Subcutaneous abdominal adipose tissue (tissue), 5 donors: Measurements from ENCODE around the gene PTGIS.

Experiments used
- H3K27ac ChIP-seq: one replicate; pipeline ENCODE4 v1.7.0; 2013; ENCODE audit warnings: low read depth, mild to moderate bottlenecking, inconsistent platforms, low read length, moderate library complexity
- H3K27me3 ChIP-seq, 5 donors: one replicate each; pipeline ENCODE4 v1.7.0; 2013; ENCODE audit warnings: low read length in 5 of 5, inconsistent platforms in 1 of 5; ENCODE audit not compliant: control insufficient read depth in 5 of 5, insufficient read depth in 4 of 5
- H3K36me3 ChIP-seq, 5 donors: one replicate each; pipeline ENCODE4 v1.7.0; 2013; ENCODE audit warnings: low read length in 5 of 5; ENCODE audit not compliant: control insufficient read depth in 5 of 5, insufficient read depth in 5 of 5
- H3K4me1 ChIP-seq, 5 donors: one replicate each; pipeline ENCODE4 v1.7.0; 2013; ENCODE audit warnings: low read length in 5 of 5, mild to moderate bottlenecking in 3 of 5, moderate library complexity in 1 of 5; ENCODE audit not compliant: control insufficient read depth in 5 of 5, insufficient read depth in 5 of 5
- H3K4me3 ChIP-seq, 5 donors: one replicate each; pipeline ENCODE4 v1.7.0; 2013; ENCODE audit warnings: low read length in 5 of 5, low read depth in 1 of 5
- H3K9ac ChIP-seq, 5 donors: one replicate each; pipeline ENCODE4 v1.7.0; 2013; ENCODE audit warnings: low read length in 5 of 5, mild to moderate bottlenecking in 4 of 5, moderate library complexity in 3 of 5
- H3K9me3 ChIP-seq, 5 donors: one replicate each; pipeline ENCODE4 v1.7.0; 2013; ENCODE audit warnings: low read length in 5 of 5; ENCODE audit not compliant: control insufficient read depth in 5 of 5
- donor health status: healthy.
- donor health status: healthy.
- donor health status: healthy.
- donor health status: healthy.
- donor health status: healthy.

The PTGIS gene

GRCh38 chr20:49560646-49561045 is 7.3 kb downstream of the PTGIS start:
- Histone ChIP-seq H3K4me3 (no peak overlapping the region), H3K27ac (no peak overlapping the region), H3K36me3 (no peaks in the 10 kb centered on the region), H3K9ac (no peak overlapping the region), H3K27me3 (peaks cover 3 to 26% (median 16%) of the 10 kb centered on the region in 5 donors), H3K9me3 (no peaks in the 10 kb centered on the region), H3K4me1 (peaks cover 2 to 30% (median 10%) of the 10 kb centered on the region in 5 donors)

GRCh38 chr20:49560186-49560585 is 7.8 kb downstream of the PTGIS start:
- no peak overlapping the region for H3K27ac ChIP-seq
- no peaks in the 10 kb centered on the region for H3K36me3 ChIP-seq
- no peaks in the 10 kb centered on the region for H3K9me3 ChIP-seq
- H3K4me1 ChIP-seq = peaks cover 2 to 30% (median 10%) of the 10 kb centered on the region in 5 donors
- no peak overlapping the region for H3K9ac ChIP-seq
- no peak overlapping the region for H3K4me3 ChIP-seq
- peaks cover 3 to 24% (median 16%) of the 10 kb centered on the region in 5 donors for H3K27me3 ChIP-seq

GRCh38 chr20:49559411-49560081 is 8.4 kb downstream of the PTGIS start:
- H3K4me1 ChIP-seq = peaks cover 2 to 30% (median 10%) of the 10 kb centered on the region in 5 donors
- H3K27me3 ChIP-seq = peaks cover 3 to 24% (median 16%) of the 10 kb centered on the region in 5 donors
- peak overlapping the region in 1 of 5 donors; percentile 32 for H3K4me3 ChIP-seq
- H3K9me3 ChIP-seq = no peaks in the 10 kb centered on the region
- H3K9ac ChIP-seq = no peak overlapping the region
- H3K27ac ChIP-seq = no peak overlapping the region
- no peaks in the 10 kb centered on the region for H3K36me3 ChIP-seq

GRCh38 chr20:49558826-49559225 is 9.1 kb downstream of the PTGIS start:
- no peaks in the 10 kb centered on the region for H3K36me3 ChIP-seq
- peak overlapping the region in 1 of 5 donors; percentile 32 for H3K4me3 ChIP-seq
- no peak overlapping the region for H3K9ac ChIP-seq
- no peak overlapping the region for H3K27ac ChIP-seq
- H3K27me3 ChIP-seq = peaks cover 3 to 24% (median 15%) of the 10 kb centered on the region in 5 donors
- no peaks in the 10 kb centered on the region for H3K9me3 ChIP-seq
- peaks cover 2 to 30% (median 10%) of the 10 kb centered on the region in 5 donors for H3K4me1 ChIP-seq

GRCh38 chr20:49557449-49557848 is 10.5 kb downstream of the PTGIS start:
- H3K27ac ChIP-seq = peak overlapping the region; percentile 46
- no peaks in the 10 kb centered on the region for H3K36me3 ChIP-seq
- H3K9me3 ChIP-seq = no peaks in the 10 kb centered on the region
- peaks cover 0 to 20% (median 9%) of the 10 kb centered on the region in 5 donors for H3K27me3 ChIP-seq
- H3K9ac ChIP-seq = no peak overlapping the region
- H3K4me3 ChIP-seq = peak overlapping the region in 1 of 5 donors; percentile 8
- peaks cover 2 to 22% (median 10%) of the 10 kb centered on the region in 5 donors for H3K4me1 ChIP-seq

GRCh38 chr20:49556621-49557020 is 11.3 kb downstream of the PTGIS start:
- Histone ChIP-seq H3K27me3 (peaks cover 0 to 18% (median 9%) of the 10 kb centered on the region in 5 donors), H3K4me1 (peaks cover 1 to 15% (median 13%) of the 10 kb centered on the region in 5 donors), H3K27ac (peak overlapping the region; percentile 46)

GRCh38 chr20:49549801-49550551 is 18.0 kb downstream of the PTGIS start:
- H3K36me3 ChIP-seq = peaks cover 0 to 11% (median 0%) of the 10 kb centered on the region in 5 donors
- no peak overlapping the region for H3K27ac ChIP-seq
- peaks cover 0 to 7% (median 6%) of the 10 kb centered on the region in 5 donors for H3K9me3 ChIP-seq
- peaks cover 0 to 12% (median 3%) of the 10 kb centered on the region in 5 donors for H3K4me1 ChIP-seq
- H3K4me3 ChIP-seq = no peak overlapping the region
- H3K27me3 ChIP-seq = no peaks in the 10 kb centered on the region
- H3K9ac ChIP-seq = no peak overlapping the region

More at GRCh38 chr20:49556621-49557020, 11.3 kb downstream of the PTGIS start:
- Histone ChIP-seq H3K9ac (no peak overlapping the region), H3K4me3 (no peak overlapping the region), H3K9me3 (no peaks in the 10 kb centered on the region), H3K36me3 (no peaks in the 10 kb centered on the region)

- H3K4me1 ChIP-seq = peaks cover 0 to 12% (median 3%) of the 10 kb centered on the region in 5 donors
Observed at GRCh38 chr20:49548371-49548947, 19.5 kb downstream of the PTGIS start.

GRCh38 chr20:49545572-49545971 is 22.4 kb downstream of the PTGIS start:
- peaks cover 0 to 22% (median 0%) of the 10 kb centered on the region in 5 donors for H3K36me3 ChIP-seq
- no peak overlapping the region for H3K9ac ChIP-seq
- no peak overlapping the region for H3K4me3 ChIP-seq
- no peaks in the 10 kb centered on the region for H3K27me3 ChIP-seq
- H3K9me3 ChIP-seq = peaks cover 0 to 7% (median 6%) of the 10 kb centered on the region in 5 donors
- H3K27ac ChIP-seq = no peak overlapping the region
- H3K4me1 ChIP-seq = peaks cover 0 to 3% (median 0%) of the 10 kb centered on the region in 5 donors

More at GRCh38 chr20:49548371-49548947, 19.5 kb downstream of the PTGIS start:
- Histone ChIP-seq H3K4me3 (no peak overlapping the region), H3K9ac (no peak overlapping the region), H3K9me3 (peaks cover 0 to 7% (median 6%) of the 10 kb centered on the region in 5 donors), H3K36me3 (peaks cover 0 to 17% (median 0%) of the 10 kb centered on the region in 5 donors), H3K27ac (no peak overlapping the region), H3K27me3 (no peaks in the 10 kb centered on the region)
